TTC549 (cell line): ENCODE data around the gene AHCY.
"Not testable (repeated sequence)": the region's sequence is repeated elsewhere in the genome, so short reads cannot be mapped to it uniquely, and the experiment has no call there.

Source experiments
- FAIRE-seq: peaks from 2 replicates; lab custom pipeline; 2012; peaks lifted over from hg19 to GRCh38; lab: Jason Lieb, UNC

The AHCY gene

GRCh38 chr20:34322267-34323105, 19.3 kb upstream of the AHCY start:
- FAIRE-seq = no peak

GRCh38 chr20:34320861-34321260, 17.7 kb upstream of the AHCY start:
- FAIRE-seq = no peak

- no peak for FAIRE-seq
Measured at GRCh38 chr20:34318609-34319443, 15.7 kb upstream of the AHCY start.

- no peak for FAIRE-seq
Measured at GRCh38 chr20:34316196-34316814, 13.2 kb upstream of the AHCY start.

GRCh38 chr20:34315236-34315635, 12.1 kb upstream of the AHCY start:
- FAIRE-seq = no peak

- peak; percentile 68 for FAIRE-seq
Measured at GRCh38 chr20:34312544-34313217, 9.5 kb upstream of the AHCY start.

GRCh38 chr20:34312024-34312460, 8.9 kb upstream of the AHCY start:
- FAIRE-seq = no peak

GRCh38 chr20:34311118-34312023, 8.2 kb upstream of the AHCY start:
- FAIRE-seq = no peak

- no peak for FAIRE-seq
Measured at GRCh38 chr20:34310481-34311117, 7.4 kb upstream of the AHCY start.

GRCh38 chr20:34309691-34310090, 6.5 kb upstream of the AHCY start:
- no peak for FAIRE-seq

- FAIRE-seq = no peak
Measured at GRCh38 chr20:34305333-34306230, 2.4 kb upstream of the AHCY start.

GRCh38 chr20:34302312-34302722, 838 bp downstream of the AHCY start:
- no peak for FAIRE-seq

GRCh38 chr20:34301587-34302311, 1.4 kb downstream of the AHCY start:
- FAIRE-seq = no peak

- no peak for FAIRE-seq
Measured at GRCh38 chr20:34300809-34301586, 2.2 kb downstream of the AHCY start.

GRCh38 chr20:34300256-34300806, 2.8 kb downstream of the AHCY start:
- FAIRE-seq = no peak

- FAIRE-seq = no peak
Measured at GRCh38 chr20:34299556-34300255, 3.4 kb downstream of the AHCY start.

GRCh38 chr20:34298294-34298784, 4.8 kb downstream of the AHCY start:
- FAIRE-seq = not testable (repeated sequence)
